ENCODE measurements around the gene METTL6. TPM values are rescaled to one million over a fixed set of nuclear protein-coding genes. Genes with fewer than 3 reads are reported as not detected.

METTL6 gene
- total RNA-seq, 1 donor from 2014 or later: 18.9 TPM

- H3K27me3 ChIP-seq (ENCODE audit: insufficient read depth, low read length): no peaks in the 10 kb centered on the region
- no peaks in the 10 kb centered on the region for H3K27me3 Mint-ChIP-seq (ENCODE audit: low read depth, unreplicated experiment)
These were observed 11.6 kb upstream of the METTL6 start for GRCh38 chr3:15438983-15439382.

GRCh38 chr3:15436246-15436645, 8.9 kb upstream of the METTL6 start:
- Histone ChIP-seq H2AFZ (ENCODE audit: low read depth, low read length) (no peak overlapping the region), H3K9ac (ENCODE audit: low read length) (no peak overlapping the region), H3K9me3 (ENCODE audit: insufficient read depth, low read depth, low read length) (no peaks in the 10 kb centered on the region), H3K27ac (ENCODE audit: low read depth, low read length) (no peak overlapping the region), H3K4me2 (ENCODE audit: low read length) (no peak overlapping the region), H3K36me3 (ENCODE audit: insufficient read depth, low read length) (peaks cover 55% of the 10 kb centered on the region), H3K4me1 (ENCODE audit: insufficient read depth, low read length) (no peaks in the 10 kb centered on the region), H4K20me1 (ENCODE audit: insufficient read depth, low read length) (peaks cover 60% of the 10 kb centered on the region), H3K27me3 (ENCODE audit: insufficient read depth, low read length) (no peaks in the 10 kb centered on the region), H3K4me3 (ENCODE audit: insufficient read depth, low read depth, low read length) (no peak overlapping the region), H3K79me2 (ENCODE audit: insufficient read depth, low read length) (peaks cover 8% of the 10 kb centered on the region)
- no peak for TF ChIP-seq EZH2 (IDR thresholded peaks at IDR 0.05; ENCODE audit: insufficient read depth, low read length)
- no peak for TF ChIP-seq CTCF (IDR thresholded peaks at IDR 0.05; ENCODE audit: insufficient read depth, low read depth, low read length)
- Mint-ChIP-seq H3K4me1 (ENCODE audit: low read depth, unreplicated experiment) (peaks cover 13% of the 10 kb centered on the region), H3K27ac (ENCODE audit: unreplicated experiment) (no peak overlapping the region), H3K4me3 (ENCODE audit: unreplicated experiment) (no peak overlapping the region), H3K9me3 (ENCODE audit: unreplicated experiment) (no peaks in the 10 kb centered on the region), H3K27me3 (ENCODE audit: low read depth, unreplicated experiment) (no peaks in the 10 kb centered on the region), H3K36me3 (ENCODE audit: low read depth, unreplicated experiment) (peaks cover 16% of the 10 kb centered on the region)
- FAIRE-seq (no peak), DNase-seq (ENCODE audit: low read depth) (no peak)

More at GRCh38 chr3:15438983-15439382, 11.6 kb upstream of the METTL6 start:
- H3K4me3 Mint-ChIP-seq (ENCODE audit: unreplicated experiment): no peak overlapping the region
- H2AFZ ChIP-seq (ENCODE audit: low read depth, low read length): no peak overlapping the region
- no peaks in the 10 kb centered on the region for H3K9me3 Mint-ChIP-seq (ENCODE audit: unreplicated experiment)
- H3K4me1 ChIP-seq (ENCODE audit: insufficient read depth, low read length): no peaks in the 10 kb centered on the region
- H3K36me3 ChIP-seq (ENCODE audit: insufficient read depth, low read length): peaks cover 46% of the 10 kb centered on the region
- H3K4me3 ChIP-seq (ENCODE audit: insufficient read depth, low read depth, low read length): no peak overlapping the region
- peaks cover 22% of the 10 kb centered on the region for H3K36me3 Mint-ChIP-seq (ENCODE audit: low read depth, unreplicated experiment)
- H3K79me2 ChIP-seq (ENCODE audit: insufficient read depth, low read length): no peaks in the 10 kb centered on the region
- no peak overlapping the region for H3K4me2 ChIP-seq (ENCODE audit: low read length)
- no peak overlapping the region for H3K27ac Mint-ChIP-seq (ENCODE audit: unreplicated experiment)
- no peak for TF ChIP-seq CTCF (IDR thresholded peaks at IDR 0.05; ENCODE audit: insufficient read depth, low read depth, low read length)
- TF ChIP-seq EZH2 (IDR thresholded peaks at IDR 0.05; ENCODE audit: insufficient read depth, low read length): no peak
- no peaks in the 10 kb centered on the region for H3K9me3 ChIP-seq (ENCODE audit: insufficient read depth, low read depth, low read length)
- H4K20me1 ChIP-seq (ENCODE audit: insufficient read depth, low read length): peaks cover 42% of the 10 kb centered on the region
- peaks cover 14% of the 10 kb centered on the region for H3K4me1 Mint-ChIP-seq (ENCODE audit: low read depth, unreplicated experiment)
- H3K27ac ChIP-seq (ENCODE audit: low read depth, low read length): no peak overlapping the region
- H3K9ac ChIP-seq (ENCODE audit: low read length): no peak overlapping the region
- FAIRE-seq (no peak), DNase-seq (ENCODE audit: low read depth) (no peak)

- Histone ChIP-seq H3K4me1 (ENCODE audit: insufficient read depth, low read length) (no peaks in the 10 kb centered on the region), H3K27me3 (ENCODE audit: insufficient read depth, low read length) (no peaks in the 10 kb centered on the region), H3K9ac (ENCODE audit: low read length) (no peak overlapping the region), H3K79me2 (ENCODE audit: insufficient read depth, low read length) (peaks cover 23% of the 10 kb centered on the region), H2AFZ (ENCODE audit: low read depth, low read length) (no peak overlapping the region), H3K27ac (ENCODE audit: low read depth, low read length) (no peak overlapping the region), H3K4me2 (ENCODE audit: low read length) (no peak overlapping the region), H3K4me3 (ENCODE audit: insufficient read depth, low read depth, low read length) (no peak overlapping the region), H3K36me3 (ENCODE audit: insufficient read depth, low read length) (peaks cover 48% of the 10 kb centered on the region), H3K9me3 (ENCODE audit: insufficient read depth, low read depth, low read length) (no peaks in the 10 kb centered on the region), H4K20me1 (ENCODE audit: insufficient read depth, low read length) (peaks cover 65% of the 10 kb centered on the region)
- no peak for FAIRE-seq
- Mint-ChIP-seq H3K27ac (ENCODE audit: unreplicated experiment) (no peak overlapping the region), H3K9me3 (ENCODE audit: unreplicated experiment) (no peaks in the 10 kb centered on the region), H3K4me1 (ENCODE audit: low read depth, unreplicated experiment) (peaks cover 6% of the 10 kb centered on the region), H3K27me3 (ENCODE audit: low read depth, unreplicated experiment) (no peaks in the 10 kb centered on the region), H3K36me3 (ENCODE audit: low read depth, unreplicated experiment) (peaks cover 9% of the 10 kb centered on the region), H3K4me3 (ENCODE audit: unreplicated experiment) (no peak overlapping the region)
- DNase-seq (ENCODE audit: low read depth): no peak
- TF ChIP-seq EZH2 (IDR thresholded peaks at IDR 0.05; ENCODE audit: insufficient read depth, low read length): no peak
- no peak for TF ChIP-seq CTCF (IDR thresholded peaks at IDR 0.05; ENCODE audit: insufficient read depth, low read depth, low read length)
These were observed 7.4 kb upstream of the METTL6 start for GRCh38 chr3:15434756-15435155.

Data from astrocyte (in vitro differentiated cells and primary cell).